Calu3 (cell line): ENCODE results near the gene VAC14. TPM values are rescaled to one million over a fixed set of nuclear protein-coding genes. Genes with fewer than 3 reads are reported as not detected.

Source experiments
- BruUV-seq: library from RNA; stranded (reverse); fragments of 400-500 nt; replicated peaks from 2 replicates; lab custom pipeline; 2021; lab: Mats Ljungman, UMichigan
- CTCF ChIA-PET: fragments of 300-600 bp; sonication (Branson Sonifier 250); formaldehyde crosslinking; loops from one replicate; lab custom pipeline; 2022; ENCODE audit warnings: antibody characterized with exemption; lab: Charles Lee
- DNase-seq: peaks from one replicate; pipeline ENCODE4 v3.0.0; 2022
- H3K27ac Mint-ChIP-seq: one replicate; pipeline ENCODE4 v1.8.0; 2022; ENCODE audit warnings: mixed read lengths; ENCODE audit not compliant: unreplicated experiment
- H3K27me3 Mint-ChIP-seq: one replicate; pipeline ENCODE4 v1.8.0; 2022; ENCODE audit warnings: mixed read lengths; ENCODE audit not compliant: unreplicated experiment
- H3K36me3 Mint-ChIP-seq: one replicate; pipeline ENCODE4 v1.8.0; 2022; ENCODE audit warnings: mild to moderate bottlenecking, moderate library complexity, mixed read lengths; ENCODE audit not compliant: insufficient read depth, unreplicated experiment
- H3K4me1 Mint-ChIP-seq: one replicate; pipeline ENCODE4 v1.8.0; 2022; ENCODE audit warnings: mild to moderate bottlenecking, low read depth, mixed read lengths; ENCODE audit not compliant: unreplicated experiment
- H3K4me3 Mint-ChIP-seq: one replicate; pipeline ENCODE4 v1.8.0; 2022; ENCODE audit warnings: mild to moderate bottlenecking, low read depth, moderate library complexity, mixed read lengths; ENCODE audit not compliant: unreplicated experiment
- H3K9me3 Mint-ChIP-seq: one replicate; pipeline ENCODE4 v1.8.0; 2022; ENCODE audit warnings: low read depth, mixed read lengths; ENCODE audit not compliant: unreplicated experiment
- intact Hi-C: fragments of 100-400 bp; cut with micrococcal nuclease; formaldehyde crosslinking; loops from one replicate; pipeline ENCODE4 v1.10.0; 2022; ENCODE audit not compliant: unreplicated experiment
- total RNA-seq: library from RNA; stranded (reverse); gene quantifications from 2 replicates; pipeline ENCODE4 v1.2.3, GENCODE V29; 2022
- TF ChIP-seq, protein P1 (sequence below): fragments of 200-600 bp; IDR thresholded peaks from one replicate; pipeline ENCODE4 v1.8.0; 2022; ENCODE audit warnings: antibody characterized with exemption; ENCODE audit not compliant: unreplicated experiment

Gene VAC14
- total RNA-seq, 1 experiment from 2014 or later, result 63.8 TPM

DNA sequence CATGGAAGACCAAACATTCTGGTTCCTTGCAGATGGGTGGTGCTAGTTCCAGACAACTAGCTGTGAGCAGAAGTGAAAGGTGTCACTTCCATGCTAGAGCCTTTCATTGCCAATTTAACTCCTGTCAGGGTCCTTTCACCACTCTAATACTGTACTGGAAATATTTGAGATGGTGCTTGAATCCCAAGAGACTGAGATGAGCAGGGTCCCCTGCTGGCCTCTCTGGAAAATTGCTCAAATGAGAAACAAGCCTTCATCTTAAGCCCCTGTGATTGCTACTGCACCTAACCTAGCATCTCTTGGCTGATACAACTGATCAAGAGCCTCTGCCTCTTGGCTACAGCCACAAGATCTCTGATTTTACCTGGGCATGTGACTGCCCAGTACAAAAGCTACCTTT lies 7.4 kb upstream of the VAC14 start:
- H3K27ac Mint-ChIP-seq, result no peak overlapping the region
- no peaks in the 10 kb centered on the region for H3K4me1 Mint-ChIP-seq
- H3K9me3 Mint-ChIP-seq, result no peaks in the 10 kb centered on the region
- BruUV-seq, result no TSS peak
- CTCF ChIA-PET, result no interaction called here
- intact Hi-C loops, result no loop called here
- TF ChIP-seq, protein P1, sequence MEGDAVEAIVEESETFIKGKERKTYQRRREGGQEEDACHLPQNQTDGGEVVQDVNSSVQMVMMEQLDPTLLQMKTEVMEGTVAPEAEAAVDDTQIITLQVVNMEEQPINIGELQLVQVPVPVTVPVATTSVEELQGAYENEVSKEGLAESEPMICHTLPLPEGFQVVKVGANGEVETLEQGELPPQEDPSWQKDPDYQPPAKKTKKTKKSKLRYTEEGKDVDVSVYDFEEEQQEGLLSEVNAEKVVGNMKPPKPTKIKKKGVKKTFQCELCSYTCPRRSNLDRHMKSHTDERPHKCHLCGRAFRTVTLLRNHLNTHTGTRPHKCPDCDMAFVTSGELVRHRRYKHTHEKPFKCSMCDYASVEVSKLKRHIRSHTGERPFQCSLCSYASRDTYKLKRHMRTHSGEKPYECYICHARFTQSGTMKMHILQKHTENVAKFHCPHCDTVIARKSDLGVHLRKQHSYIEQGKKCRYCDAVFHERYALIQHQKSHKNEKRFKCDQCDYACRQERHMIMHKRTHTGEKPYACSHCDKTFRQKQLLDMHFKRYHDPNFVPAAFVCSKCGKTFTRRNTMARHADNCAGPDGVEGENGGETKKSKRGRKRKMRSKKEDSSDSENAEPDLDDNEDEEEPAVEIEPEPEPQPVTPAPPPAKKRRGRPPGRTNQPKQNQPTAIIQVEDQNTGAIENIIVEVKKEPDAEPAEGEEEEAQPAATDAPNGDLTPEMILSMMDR, result no peak
- DNase-seq, result no peak
- H3K4me3 Mint-ChIP-seq, result no peak overlapping the region
- peaks cover 71% of the 10 kb centered on the region for H3K27me3 Mint-ChIP-seq
- no peaks in the 10 kb centered on the region for H3K36me3 Mint-ChIP-seq

DNA sequence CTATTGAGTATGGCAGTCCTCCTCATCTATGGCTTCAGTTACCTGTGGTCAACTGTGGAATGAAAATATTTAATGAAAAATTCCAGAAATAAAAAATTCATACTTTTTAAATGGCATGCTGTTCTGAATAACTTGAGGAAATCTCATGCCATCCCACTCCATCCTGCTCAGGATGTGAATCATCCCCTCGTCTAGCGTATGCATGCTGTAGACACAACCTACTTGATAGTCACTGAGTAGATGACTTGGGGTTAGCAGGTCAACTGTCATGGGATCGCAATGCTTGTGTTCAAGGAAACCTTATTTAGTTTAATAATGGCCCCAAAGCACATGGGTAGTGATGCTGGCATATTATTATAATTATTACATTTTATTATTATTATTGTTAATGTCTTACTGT lies 4.8 kb upstream of the VAC14 start:
- intact Hi-C loops, result no loop called here
- Mint-ChIP-seq H3K36me3 (peaks cover 9% of the 10 kb centered on the region), H3K4me3 (no peak overlapping the region), H3K9me3 (no peaks in the 10 kb centered on the region), H3K4me1 (no peaks in the 10 kb centered on the region), H3K27ac (no peak overlapping the region), H3K27me3 (peaks cover 70% of the 10 kb centered on the region)
- no TSS peak for BruUV-seq
- DNase-seq, result no peak
- CTCF ChIA-PET, result no interaction called here
- TF ChIP-seq, protein P1, result no peak

DNA sequence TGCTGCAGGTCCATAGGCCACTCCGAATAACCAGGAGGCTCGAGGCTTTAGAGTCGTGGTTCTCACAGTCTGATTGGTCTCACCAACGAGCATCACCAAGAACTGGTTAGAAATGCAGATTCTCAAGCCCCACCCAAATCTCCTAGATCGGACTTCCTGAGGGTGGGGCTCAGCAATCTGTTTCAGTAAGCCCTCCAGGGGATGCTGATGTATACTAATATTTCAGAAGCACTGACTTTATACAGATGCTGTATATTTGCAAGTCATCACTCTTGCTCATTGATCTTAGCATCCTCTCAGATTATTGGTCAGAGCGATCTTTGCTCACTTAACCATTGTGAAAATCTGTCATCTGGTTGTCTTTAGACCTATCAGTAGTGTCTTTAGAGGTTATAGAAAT lies 4.4 kb upstream of the VAC14 start:
- peaks cover 66% of the 10 kb centered on the region for H3K27me3 Mint-ChIP-seq
- no peak overlapping the region for H3K27ac Mint-ChIP-seq
- TF ChIP-seq, protein P1, result no peak
- H3K9me3 Mint-ChIP-seq, result no peaks in the 10 kb centered on the region
- peaks cover 13% of the 10 kb centered on the region for H3K36me3 Mint-ChIP-seq
- intact Hi-C loops, result no loop called here
- CTCF ChIA-PET, result no interaction called here
- no TSS peak for BruUV-seq
- H3K4me3 Mint-ChIP-seq, result no peak overlapping the region
- no peak for DNase-seq
- H3K4me1 Mint-ChIP-seq, result peaks cover 2% of the 10 kb centered on the region

DNA sequence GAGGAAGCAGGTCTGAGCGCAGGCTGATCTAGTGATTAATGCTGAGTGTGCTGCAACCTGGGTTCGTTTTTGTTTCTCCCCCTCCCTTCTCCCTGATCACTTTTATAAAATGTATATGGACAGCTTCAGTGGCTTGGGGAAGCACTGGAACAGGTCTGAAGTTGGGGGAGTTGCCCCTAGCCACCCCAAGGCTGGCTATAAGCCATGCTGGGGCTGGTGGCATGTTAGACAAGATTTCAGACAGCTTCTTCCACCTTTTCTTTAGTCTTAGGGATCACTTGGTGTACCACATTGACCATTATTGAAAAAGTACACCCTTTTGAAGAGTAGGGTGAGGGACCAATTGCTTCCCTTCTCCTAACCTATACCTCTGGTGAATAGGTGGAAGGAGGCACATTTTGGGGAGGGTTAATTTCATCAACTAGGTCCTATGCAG lies 3.8 kb upstream of the VAC14 start:
- no TSS peak for BruUV-seq
- TF ChIP-seq, protein P1, result no peak
- no peaks in the 10 kb centered on the region for H3K9me3 Mint-ChIP-seq
- peaks cover 60% of the 10 kb centered on the region for H3K27me3 Mint-ChIP-seq
- no peak overlapping the region for H3K4me3 Mint-ChIP-seq
- CTCF ChIA-PET, result no interaction called here
- peaks cover 17% of the 10 kb centered on the region for H3K36me3 Mint-ChIP-seq
- peaks cover 9% of the 10 kb centered on the region for H3K4me1 Mint-ChIP-seq
- H3K27ac Mint-ChIP-seq, result no peak overlapping the region
- intact Hi-C loops, result no loop called here
- no peak for DNase-seq
